ELR (cell line): ENCODE results near the gene ANKS1B.

Source experiments
- DNase-seq: peaks from one replicate; pipeline ENCODE4 v3.0.0-alpha.2; 2015; ENCODE audit warnings: low read depth

Gene ANKS1B

GRCh38 chr12:98868538-98868937 lies 1116.2 kb downstream of the ANKS1B start:
- DNase-seq: no peak

- DNase-seq: no peak
Observed at GRCh38 chr12:98868076-98868475, 1116.7 kb downstream of the ANKS1B start.

GRCh38 chr12:98864363-98864762 lies 1120.4 kb downstream of the ANKS1B start:
- no peak for DNase-seq

DNA sequence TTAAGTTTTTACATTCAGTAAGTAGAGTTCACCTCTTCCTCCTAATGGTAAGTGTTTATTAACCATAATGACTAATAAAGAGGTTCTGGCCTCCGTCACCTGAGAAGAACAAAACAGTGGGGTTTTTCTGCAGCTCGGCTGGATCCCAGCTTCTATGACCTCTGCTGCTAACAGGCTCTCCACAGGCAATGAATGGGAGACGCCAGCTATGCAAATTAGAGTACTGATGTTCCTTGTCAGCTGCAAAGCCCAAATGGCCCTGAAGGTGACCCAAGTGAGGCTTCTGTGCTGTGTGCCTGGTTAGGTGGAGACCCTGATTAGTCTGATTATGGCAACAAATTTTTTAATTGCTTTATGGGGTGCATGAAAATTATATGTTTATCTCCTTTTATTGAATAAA lies 1121.6 kb downstream of the ANKS1B start:
- DNase-seq: no peak

DNA sequence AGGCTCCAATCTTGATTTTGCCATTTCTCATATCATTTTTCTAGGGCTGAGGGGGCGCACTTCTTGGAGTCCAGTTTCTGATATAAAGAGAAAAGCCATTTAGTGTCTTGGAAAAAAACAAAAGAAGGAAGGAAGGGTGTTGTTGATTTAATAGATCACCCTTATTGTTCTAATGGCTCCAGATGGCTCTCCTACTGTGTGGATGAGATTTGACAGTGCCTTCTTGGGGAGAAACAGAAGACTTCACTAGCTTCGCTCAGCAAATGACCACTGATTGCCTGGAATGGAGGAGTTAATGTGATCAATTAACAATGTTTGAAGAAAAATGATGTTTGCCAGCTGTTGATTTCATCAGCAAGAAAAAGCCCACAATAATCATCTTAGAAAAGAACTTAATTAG lies 1123.5 kb downstream of the ANKS1B start:
- DNase-seq: no peak

GRCh38 chr12:98856897-98857540 lies 1127.7 kb downstream of the ANKS1B start:
- no peak for DNase-seq

DNA sequence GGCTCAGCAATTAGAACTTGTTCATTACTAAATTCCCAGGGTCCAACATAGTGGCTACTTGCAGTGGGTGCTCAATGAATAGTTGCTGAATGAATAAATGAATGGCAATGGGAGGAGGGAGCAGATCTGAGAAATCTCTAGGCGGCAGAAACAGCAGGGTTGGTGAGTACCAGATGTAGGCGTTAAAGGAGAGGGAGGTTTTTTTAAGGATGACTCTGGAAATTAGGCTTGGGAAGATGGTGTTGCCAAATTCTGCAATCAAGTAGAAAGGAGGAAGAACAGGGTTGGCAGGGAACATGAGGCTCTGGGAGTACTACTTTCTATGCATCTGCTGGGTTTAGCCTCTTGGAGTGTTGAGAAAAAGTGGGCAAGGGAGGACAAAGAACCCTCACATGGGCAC lies 1132.6 kb downstream of the ANKS1B start:
- no peak for DNase-seq

- DNase-seq: no peak
Observed at GRCh38 chr12:98847242-98847641, 1137.5 kb downstream of the ANKS1B start.

GRCh38 chr12:98845957-98846356 lies 1138.8 kb downstream of the ANKS1B start:
- peak; percentile 3 for DNase-seq

DNA sequence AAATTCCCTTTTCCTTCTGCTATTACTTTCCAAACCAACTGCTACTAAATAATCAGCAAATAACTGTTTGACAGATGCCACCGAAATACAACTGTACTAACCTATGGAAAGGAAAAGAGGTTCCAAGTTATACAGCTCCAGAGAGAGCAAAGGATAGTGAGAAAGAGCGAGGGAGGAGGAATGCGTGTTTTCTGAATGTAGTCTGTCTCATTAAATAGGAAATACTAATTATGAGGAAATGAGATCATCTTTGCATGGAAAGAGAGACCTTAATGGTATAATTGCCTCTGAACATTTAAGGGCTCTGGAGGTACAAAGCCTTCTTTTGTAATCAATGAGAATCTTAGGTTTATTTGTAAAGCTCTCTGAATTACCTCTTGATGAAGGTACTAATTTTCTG lies 1144.4 kb downstream of the ANKS1B start:
- no peak for DNase-seq

DNA sequence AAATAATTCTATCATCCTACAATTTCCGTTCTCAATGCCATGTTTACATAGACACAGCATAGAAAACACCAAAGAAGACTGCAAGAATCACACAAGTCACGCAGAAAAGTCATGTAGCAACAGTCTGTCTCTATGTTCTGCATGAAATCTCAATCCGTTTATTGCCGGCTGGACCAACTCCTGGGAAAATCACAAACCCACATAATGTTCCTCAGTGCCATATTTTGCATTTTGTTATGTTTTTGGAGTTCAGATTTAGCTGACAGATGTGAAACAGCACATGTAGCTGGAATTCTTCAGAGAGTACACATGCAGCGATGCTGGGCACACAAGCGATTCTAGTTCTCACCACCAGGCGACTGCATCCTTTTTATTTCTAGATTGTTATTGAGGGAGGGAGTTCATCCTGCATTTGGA lies 1146.5 kb downstream of the ANKS1B start:
- peak; percentile 39 for DNase-seq

DNA sequence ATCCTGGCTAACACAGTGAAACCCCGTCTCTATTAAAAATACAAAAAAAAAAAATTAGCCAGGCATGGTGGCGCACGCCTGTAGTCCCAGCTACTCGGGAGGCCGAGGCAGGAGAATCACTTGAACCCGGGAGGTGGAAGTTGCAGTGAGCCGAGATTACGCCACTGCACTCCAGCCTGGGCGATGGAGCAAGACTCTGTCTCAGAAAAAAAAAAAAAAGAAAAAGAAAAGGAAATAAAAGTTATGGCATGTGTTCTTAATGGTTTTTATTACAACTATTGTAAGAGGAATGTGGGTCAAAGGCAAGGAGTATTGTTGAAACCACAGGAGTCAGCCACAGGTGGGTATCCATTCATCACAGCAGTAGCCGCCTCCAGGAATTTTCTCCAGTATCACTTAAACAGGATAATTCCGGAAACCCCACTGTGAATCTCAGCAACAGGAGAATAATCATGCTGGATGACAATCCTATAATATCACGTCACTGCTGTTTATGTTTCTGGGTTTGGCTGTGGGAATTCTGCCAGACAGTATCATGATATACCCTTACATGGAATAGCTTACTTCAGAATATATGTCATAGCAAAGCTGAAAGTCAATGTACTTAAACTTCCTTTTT lies 1147.5 kb downstream of the ANKS1B start:
- DNase-seq: peak; percentile 23

DNA sequence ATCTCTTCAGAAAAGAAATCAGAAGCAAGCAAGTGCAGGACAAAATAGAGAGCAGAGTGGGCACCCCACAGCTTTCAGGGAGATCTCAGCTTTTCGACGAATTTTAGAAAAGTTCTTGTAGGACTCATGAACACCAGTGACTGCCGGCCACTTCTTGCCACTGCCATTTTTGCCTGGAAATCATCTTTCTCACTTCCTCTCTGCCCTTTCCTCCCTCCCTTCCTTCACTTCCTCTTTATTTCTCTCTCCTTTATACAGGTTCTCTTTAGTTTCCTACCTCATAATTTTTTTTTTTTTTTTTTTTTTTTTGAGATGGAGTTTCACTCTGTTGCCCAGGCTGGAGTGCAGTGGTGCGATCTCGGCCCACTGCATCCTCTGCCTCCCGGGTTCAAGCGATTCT lies 1154.1 kb downstream of the ANKS1B start:
- DNase-seq: no peak

GRCh38 chr12:98828802-98829600 lies 1155.7 kb downstream of the ANKS1B start:
- DNase-seq: no peak

DNA sequence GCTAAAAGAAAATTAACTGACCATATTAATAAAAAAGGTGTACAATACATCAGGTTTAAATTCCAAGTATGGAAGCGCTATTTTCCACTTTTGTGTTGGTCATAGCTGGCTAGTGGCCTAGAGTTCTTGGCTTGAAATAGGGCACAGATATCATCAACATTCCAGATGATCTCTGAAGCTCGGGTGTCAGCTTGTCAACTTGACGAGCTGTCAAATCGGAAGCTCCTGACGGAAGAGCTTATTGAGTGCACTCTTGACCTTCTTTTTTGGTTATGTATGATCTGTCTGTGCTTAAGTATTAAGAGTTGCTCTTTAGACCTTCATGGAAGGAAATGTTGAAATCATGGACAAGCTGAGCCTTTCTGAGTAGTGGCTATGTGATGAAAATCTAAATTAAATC lies 1161.7 kb downstream of the ANKS1B start:
- no peak for DNase-seq

- DNase-seq: no peak
Observed at GRCh38 chr12:98821866-98822265, 1162.9 kb downstream of the ANKS1B start.

GRCh38 chr12:98821232-98821631 lies 1163.5 kb downstream of the ANKS1B start:
- no peak for DNase-seq

- no peak for DNase-seq
Observed at GRCh38 chr12:98819821-98820404, 1164.8 kb downstream of the ANKS1B start.

- no peak for DNase-seq
Observed at GRCh38 chr12:98819071-98819470, 1165.7 kb downstream of the ANKS1B start.

DNA sequence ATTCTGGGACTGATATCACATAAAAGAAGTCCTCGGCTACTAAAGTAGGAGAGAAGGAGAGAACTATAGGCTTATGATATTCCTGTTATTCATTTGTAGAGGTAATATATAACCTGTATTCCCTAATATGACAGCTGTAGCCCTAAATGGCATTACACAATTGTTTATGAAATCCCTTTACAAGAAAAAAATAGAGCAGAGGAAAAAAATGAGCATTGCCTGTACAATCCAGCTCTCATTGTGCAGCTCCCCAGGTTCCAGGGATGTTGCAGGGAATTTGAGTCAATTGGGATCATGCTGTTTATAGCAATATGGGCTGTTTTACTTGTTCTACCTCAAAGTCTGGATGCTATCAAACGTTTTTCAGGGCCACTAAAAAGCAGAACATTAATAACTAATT lies 1166.5 kb downstream of the ANKS1B start:
- DNase-seq: no peak

GRCh38 chr12:98817742-98818141 lies 1167.0 kb downstream of the ANKS1B start:
- DNase-seq: no peak

DNA sequence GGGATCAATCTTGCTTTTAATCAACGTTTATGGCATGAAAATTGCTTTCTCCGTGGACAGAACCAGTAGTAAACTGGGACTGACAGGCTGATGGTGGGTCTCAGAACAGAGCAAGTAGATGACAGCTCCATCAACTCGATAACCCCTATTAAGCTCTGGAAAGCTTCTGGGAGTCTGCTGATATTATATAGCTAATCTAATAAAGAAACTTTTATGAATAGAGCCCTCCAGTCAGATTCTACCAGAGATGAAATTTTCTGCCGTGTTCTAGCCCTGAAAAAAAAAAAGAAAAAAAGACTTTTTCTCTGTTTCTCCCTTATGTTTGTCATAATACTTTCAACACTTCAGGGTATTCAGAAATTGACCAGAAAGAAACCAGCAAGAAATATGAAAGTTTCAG lies 1168.0 kb downstream of the ANKS1B start:
- DNase-seq: no peak

DNA sequence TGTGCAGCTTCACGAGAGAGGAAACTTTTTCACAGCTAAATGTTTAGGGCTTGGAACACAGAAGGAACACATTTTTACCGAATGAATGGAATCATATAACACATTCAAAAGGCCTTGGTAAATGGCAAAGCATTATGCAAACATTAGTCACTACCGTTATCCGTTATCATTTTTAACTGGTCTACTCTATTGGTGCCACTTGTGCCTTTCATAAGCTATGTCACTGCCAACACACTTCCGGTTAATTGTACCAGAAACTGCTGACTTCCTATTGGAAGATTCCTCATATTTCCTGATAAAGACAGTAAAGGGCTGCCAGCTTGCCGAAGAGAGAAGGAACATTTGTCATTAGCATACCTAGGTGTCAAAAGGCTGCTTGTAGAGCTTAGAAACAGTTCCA lies 1170.5 kb downstream of the ANKS1B start:
- no peak for DNase-seq
